ENCODE results near the gene FAM131B. TPM values are rescaled to one million over a fixed set of nuclear protein-coding genes. Genes with fewer than 3 reads are reported as not detected.

FAM131B gene
- total and polyA plus RNA-seq, 9 of the 15 experiments (the other 6 are each of a cell fraction or from before 2014, with no cell fraction given), result 0.03 to 0.04 TPM; not detected in 7

DNA sequence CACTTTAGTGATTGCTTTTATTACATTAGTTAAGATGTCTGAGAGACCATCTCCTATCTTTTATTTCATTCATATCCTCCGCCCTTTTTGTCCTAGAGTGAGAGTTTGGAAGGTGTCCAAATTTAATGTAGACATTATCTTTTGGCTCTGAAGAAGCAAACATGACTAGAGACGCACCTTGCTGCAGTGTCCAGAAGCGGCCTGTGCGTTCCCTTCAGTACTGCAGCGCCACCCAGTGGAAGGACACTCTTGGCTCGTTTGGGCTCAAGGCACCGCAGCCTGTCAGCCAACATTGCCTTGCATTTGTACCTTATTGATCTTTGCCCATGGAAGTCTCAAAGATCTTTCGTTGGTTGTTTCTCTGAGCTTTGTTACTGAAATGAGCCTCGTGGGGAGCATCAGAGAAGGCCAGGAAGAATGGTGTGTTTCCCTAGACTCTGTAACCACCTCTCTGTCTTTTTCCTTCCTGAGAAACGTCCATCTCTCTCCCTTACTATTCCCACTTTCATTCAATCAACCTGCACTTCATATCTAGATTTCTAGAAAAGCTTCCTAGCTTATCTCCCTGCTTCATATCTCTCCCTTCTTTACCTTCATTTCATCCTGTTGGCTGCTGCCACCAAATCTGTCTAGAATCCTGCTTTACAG is 57.0 kb downstream of the FAM131B start (continued):
- TF ChIP-seq, protein P1, sequence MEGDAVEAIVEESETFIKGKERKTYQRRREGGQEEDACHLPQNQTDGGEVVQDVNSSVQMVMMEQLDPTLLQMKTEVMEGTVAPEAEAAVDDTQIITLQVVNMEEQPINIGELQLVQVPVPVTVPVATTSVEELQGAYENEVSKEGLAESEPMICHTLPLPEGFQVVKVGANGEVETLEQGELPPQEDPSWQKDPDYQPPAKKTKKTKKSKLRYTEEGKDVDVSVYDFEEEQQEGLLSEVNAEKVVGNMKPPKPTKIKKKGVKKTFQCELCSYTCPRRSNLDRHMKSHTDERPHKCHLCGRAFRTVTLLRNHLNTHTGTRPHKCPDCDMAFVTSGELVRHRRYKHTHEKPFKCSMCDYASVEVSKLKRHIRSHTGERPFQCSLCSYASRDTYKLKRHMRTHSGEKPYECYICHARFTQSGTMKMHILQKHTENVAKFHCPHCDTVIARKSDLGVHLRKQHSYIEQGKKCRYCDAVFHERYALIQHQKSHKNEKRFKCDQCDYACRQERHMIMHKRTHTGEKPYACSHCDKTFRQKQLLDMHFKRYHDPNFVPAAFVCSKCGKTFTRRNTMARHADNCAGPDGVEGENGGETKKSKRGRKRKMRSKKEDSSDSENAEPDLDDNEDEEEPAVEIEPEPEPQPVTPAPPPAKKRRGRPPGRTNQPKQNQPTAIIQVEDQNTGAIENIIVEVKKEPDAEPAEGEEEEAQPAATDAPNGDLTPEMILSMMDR (IDR thresholded peaks at IDR 0.05 in 2 of 3, conservative IDR thresholded peaks at IDR 0.05 in 1 of 3; ENCODE audit: insufficient read depth in 2 of 3, low read depth in 1 of 3, low read length in 3 of 3), result peak; percentile 96 to 98 (median 97)
- TF ChIP-seq NCOA4 (IDR thresholded peaks at IDR 0.05; ENCODE audit: partially characterized antibody) (no peak), MAZ (CRISPR knock-in tag; conservative IDR thresholded peaks at IDR 0.05 in 1 of 2, IDR thresholded peaks at IDR 0.05 in 1 of 2) (peak in 1 of 2 experiments; percentile 34; a peak in 1 of 4 replicates), CHD4 (IDR thresholded peaks at IDR 0.05; ENCODE audit: insufficient read depth, insufficient replicate concordance, low read depth, low read length, poor library complexity, severe bottlenecking) (no peak), MIER1 (IDR thresholded peaks at IDR 0.05; ENCODE audit: low read depth) (no peak), KLF16 (IDR thresholded peaks at IDR 0.05) (0 out of 2 replicates have a peak, but pooled peaks have one; percentile 30), POLR2AphosphoS2 (IDR thresholded peaks at IDR 0.05; ENCODE audit: low read length) (0 out of 2 replicates have a peak, but pooled peaks have one; percentile 36), CXXC5 (CRISPR knock-in tag; IDR thresholded peaks at IDR 0.05) (0 out of 2 replicates have a peak, but pooled peaks have one; percentile 26), CBX5 (IDR thresholded peaks at IDR 0.05; ENCODE audit: borderline replicate concordance, low read depth) (no peak), CBFA2T2 (conservative IDR thresholded peaks at IDR 0.05) (no peak), NFIC (IDR thresholded peaks at IDR 0.05) (peak; percentile 71), POLR2AphosphoS5 (IDR thresholded peaks at IDR 0.05; ENCODE audit: control insufficient read depth, insufficient read depth, low read depth, low read length) (peak; percentile 37; the same call in 1 of the 2 replicates), KLF13 (tag; IDR thresholded peaks at IDR 0.05; ENCODE audit: borderline replicate concordance, low read depth) (no peak), CC2D1A (IDR thresholded peaks at IDR 0.05) (peak; percentile 64; the same call in 1 of the 2 replicates), MTF1 (CRISPR knock-in tag; IDR thresholded peaks at IDR 0.05; ENCODE audit: borderline replicate concordance) (no peak), ZBTB17 (CRISPR knock-in tag; IDR thresholded peaks at IDR 0.05) (no peak), ZNF121 (CRISPR knock-in tag; conservative IDR thresholded peaks at IDR 0.05) (peak; percentile 99), RCOR1 (IDR thresholded peaks at IDR 0.05; ENCODE audit: borderline replicate concordance in 1 of 2, low read depth in 2 of 2, low read length in 2 of 2) (peak in 1 of 2 experiments; percentile 37; a peak in 1 of 4 replicates), RB1 (IDR thresholded peaks at IDR 0.05; ENCODE audit: low read depth) (0 out of 2 replicates have a peak, but pooled peaks have one; percentile 40)
- TF ChIP-seq, protein P2, sequence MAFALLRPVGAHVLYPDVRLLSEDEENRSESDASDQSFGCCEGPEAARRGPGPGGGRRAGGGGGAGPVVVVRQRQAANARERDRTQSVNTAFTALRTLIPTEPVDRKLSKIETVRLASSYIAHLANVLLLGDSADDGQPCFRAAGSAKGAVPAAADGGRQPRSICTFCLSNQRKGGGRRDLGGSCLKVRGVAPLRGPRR (CRISPR knock-in tag; IDR thresholded peaks at IDR 0.05), result no peak
- TF ChIP-seq, protein P3, sequence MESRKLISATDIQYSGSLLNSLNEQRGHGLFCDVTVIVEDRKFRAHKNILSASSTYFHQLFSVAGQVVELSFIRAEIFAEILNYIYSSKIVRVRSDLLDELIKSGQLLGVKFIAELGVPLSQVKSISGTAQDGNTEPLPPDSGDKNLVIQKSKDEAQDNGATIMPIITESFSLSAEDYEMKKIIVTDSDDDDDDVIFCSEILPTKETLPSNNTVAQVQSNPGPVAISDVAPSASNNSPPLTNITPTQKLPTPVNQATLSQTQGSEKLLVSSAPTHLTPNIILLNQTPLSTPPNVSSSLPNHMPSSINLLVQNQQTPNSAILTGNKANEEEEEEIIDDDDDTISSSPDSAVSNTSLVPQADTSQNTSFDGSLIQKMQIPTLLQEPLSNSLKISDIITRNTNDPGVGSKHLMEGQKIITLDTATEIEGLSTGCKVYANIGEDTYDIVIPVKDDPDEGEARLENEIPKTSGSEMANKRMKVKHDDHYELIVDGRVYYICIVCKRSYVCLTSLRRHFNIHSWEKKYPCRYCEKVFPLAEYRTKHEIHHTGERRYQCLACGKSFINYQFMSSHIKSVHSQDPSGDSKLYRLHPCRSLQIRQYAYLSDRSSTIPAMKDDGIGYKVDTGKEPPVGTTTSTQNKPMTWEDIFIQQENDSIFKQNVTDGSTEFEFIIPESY (CRISPR knock-in tag; IDR thresholded peaks at IDR 0.05), result peak; percentile 85
- TF ChIP-seq, protein P4, sequence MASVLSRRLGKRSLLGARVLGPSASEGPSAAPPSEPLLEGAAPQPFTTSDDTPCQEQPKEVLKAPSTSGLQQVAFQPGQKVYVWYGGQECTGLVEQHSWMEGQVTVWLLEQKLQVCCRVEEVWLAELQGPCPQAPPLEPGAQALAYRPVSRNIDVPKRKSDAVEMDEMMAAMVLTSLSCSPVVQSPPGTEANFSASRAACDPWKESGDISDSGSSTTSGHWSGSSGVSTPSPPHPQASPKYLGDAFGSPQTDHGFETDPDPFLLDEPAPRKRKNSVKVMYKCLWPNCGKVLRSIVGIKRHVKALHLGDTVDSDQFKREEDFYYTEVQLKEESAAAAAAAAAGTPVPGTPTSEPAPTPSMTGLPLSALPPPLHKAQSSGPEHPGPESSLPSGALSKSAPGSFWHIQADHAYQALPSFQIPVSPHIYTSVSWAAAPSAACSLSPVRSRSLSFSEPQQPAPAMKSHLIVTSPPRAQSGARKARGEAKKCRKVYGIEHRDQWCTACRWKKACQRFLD (CRISPR knock-in tag; IDR thresholded peaks at IDR 0.05), result no peak
